HG02623 (cell line): ENCODE measurements around the gene PCDH15.

Experiments used
- ATAC-seq: cut with Tn5 transposase; IDR thresholded peaks from one replicate; pipeline ENCODE4 v1.9.1; 2021; ENCODE audit warnings: moderate library complexity; ENCODE audit not compliant: unreplicated experiment

Gene PCDH15

DNA sequence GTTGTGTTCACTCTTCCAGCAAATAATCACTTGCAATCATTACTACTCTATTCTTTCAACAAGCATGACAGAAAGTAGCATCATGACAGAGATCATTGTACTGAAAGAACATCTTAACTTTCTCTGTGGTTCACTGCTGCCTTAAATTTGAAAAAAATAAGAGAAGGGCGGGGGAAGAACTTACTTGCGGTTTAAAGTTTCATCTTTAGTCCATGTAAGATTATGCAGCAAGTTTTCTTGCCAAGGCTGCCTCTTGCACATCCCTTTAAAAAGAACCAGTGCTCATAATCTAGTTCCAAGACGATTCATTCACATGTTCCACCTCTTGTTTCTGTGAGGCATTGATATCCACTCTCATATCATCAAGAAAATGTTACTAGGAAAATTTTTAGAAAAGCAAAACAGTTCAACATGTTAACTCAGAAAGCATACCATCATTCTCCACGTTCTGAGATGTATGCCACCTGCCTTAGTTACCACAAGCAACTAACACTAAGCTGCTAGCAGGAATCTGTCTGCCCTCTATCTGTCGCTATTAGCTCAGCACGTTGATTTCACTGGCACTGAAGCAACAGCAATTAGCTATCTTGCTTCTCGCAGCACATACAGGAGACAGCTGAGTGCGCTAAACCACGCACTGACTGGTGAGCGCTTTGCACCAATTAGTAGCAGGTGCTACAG, at the start of gene PCDH15:
TSS of gene PCDH15 (minus strand) at position 491 of the 681 bp plus-strand sequence. CDS start 136,969 bp downstream, outside the sequence.
- no peak for ATAC-seq

GRCh38 chr10:54843932-54844331, 42.9 kb upstream of the PCDH15 start:
- ATAC-seq: no peak

DNA sequence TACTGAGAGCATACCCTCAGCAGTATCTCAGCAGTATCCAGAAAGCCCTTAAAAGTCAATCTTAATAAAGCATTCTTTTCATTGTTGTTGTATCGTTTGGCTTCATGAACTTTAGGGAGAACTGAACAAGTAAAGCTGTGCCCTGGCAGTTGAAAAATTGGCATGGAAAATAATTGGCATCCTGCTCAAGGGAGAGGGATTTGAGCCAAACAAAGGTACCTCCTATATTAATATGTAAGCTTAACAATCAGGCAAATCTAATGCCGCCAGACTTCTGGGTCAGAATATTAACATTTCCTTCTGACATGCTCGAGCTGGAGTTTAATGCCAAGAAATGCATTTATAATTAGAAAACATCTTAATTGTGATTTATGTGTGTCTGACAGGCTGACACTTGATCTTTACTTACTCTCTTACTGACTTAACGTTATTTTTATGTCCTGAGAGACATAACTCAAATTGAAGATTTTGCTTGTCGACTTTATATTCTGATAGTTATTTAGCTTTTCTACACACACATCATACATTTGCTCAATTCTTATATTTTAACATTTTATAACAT, 42.1 kb upstream of the PCDH15 start:
- no peak for ATAC-seq

- no peak for ATAC-seq
These were observed 36.4 kb upstream of the PCDH15 start for GRCh38 chr10:54837479-54837878.

- no peak for ATAC-seq
These were observed 32.0 kb upstream of the PCDH15 start for GRCh38 chr10:54833029-54833428.

- ATAC-seq: no peak
These were observed 26.0 kb upstream of the PCDH15 start for GRCh38 chr10:54826994-54827560.

GRCh38 chr10:54815583-54815982, 14.6 kb upstream of the PCDH15 start:
- no peak for ATAC-seq

- no peak for ATAC-seq
These were observed 7.3 kb upstream of the PCDH15 start for GRCh38 chr10:54808186-54808935.

DNA sequence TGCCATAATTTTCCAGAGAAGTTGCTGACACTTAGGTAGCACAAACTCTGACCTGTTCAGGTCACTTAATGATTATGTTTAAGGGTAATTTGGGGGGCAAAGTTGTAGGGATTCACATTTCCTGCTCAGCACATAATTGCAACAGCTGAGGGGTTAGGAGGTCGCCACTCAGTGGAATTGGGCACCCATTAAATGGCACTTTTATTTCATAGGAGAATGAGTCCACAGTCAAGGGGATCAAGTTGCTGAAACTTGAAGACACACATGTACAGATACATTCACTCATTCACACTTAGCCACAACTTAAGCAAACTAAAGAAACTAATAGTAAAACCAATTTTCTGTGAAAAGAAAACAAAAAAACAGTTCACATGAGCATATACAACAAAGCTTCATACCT, 1.5 kb downstream of the PCDH15 start:
- no peak for ATAC-seq

- ATAC-seq: no peak
These were observed 3.3 kb downstream of the PCDH15 start for GRCh38 chr10:54797636-54798321.

DNA sequence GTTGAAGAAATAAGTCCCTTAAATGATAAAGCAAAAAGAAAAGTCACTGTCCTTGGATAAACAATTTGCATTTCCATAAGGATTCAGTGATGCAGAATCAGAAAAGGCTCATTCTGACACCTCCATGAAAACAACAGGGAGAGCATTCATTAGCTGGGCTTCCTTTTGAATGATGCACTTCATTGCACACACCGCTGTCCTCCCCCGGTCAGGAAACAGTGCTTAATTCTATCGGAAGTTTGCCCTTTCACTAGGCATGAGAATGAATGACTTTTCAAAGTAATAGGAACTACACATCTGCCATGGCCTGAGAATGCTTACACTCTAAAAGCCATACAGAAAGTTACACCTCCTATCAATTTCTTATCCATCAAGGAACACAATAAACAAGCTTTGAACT, 4.2 kb downstream of the PCDH15 start:
- ATAC-seq: no peak

- ATAC-seq: no peak
These were observed 24.4 kb downstream of the PCDH15 start for GRCh38 chr10:54776622-54777021.

DNA sequence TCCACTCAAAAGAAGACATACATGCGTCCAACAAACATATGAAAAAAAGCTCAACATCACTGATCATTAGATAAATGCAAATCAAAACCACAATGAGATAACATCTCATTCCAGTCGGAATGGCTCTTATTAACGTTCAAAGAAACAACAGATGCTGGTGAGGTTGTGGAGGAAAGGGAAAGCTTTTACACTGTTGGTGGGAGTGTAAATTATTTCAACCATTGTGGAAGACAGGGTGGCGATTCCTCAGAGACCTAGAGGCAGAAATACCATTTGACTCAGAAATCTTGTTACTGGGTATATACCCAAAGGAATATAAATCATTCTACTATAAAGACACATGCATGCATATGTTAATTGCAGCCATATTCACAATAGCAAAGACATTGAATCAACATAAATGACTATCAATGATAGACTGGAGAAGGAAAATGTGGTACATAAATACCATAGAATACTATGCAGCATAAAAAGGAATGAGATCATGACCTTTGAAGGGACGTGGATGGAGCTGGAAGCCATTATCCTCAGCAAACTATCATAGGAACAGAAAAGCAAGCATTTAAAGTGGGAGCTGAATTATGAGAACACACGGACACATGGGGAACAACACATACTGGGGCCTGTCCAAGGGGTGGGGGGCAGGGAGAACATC, 28.4 kb downstream of the PCDH15 start:
- no peak for ATAC-seq

GRCh38 chr10:54769051-54769450, 32.0 kb downstream of the PCDH15 start:
- ATAC-seq: no peak

DNA sequence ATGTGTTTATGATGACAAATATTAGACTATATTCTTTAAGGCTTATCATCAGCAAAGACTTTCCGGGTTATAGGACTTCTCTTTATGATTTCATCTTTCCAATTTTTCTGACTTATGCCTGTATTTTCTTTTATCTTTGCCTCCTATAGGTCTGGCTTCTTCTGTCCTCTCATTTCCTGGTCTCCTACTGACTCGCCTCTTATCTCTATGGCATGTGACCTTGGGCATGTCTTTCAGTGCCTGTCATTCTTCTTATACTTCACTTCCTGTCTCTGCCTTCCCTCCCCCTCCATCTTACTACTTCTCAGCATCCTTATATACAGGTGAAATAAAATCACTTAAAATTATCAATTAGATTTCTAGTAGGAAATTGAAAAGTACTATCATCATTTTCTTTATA, 42.2 kb downstream of the PCDH15 start:
- ATAC-seq: no peak

DNA sequence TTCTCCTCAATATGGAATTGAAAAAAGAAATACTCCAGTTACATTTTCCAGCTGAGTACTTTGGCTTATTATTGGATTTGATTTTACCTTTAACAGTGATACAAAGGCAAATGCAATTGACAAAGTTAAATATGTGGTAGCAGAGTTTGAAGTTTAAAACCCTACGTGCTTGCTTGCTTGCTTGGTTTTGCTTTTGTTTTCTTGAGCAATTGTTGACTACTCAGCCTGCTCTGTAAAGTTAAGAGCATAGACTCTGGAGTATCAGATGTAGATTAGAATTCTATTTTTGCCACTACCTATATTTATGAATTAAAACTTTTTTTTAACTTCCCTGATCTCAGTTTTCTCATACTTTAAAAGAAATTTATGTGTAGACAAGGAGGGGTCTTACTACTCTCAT, 51.4 kb downstream of the PCDH15 start:
- no peak for ATAC-seq

DNA sequence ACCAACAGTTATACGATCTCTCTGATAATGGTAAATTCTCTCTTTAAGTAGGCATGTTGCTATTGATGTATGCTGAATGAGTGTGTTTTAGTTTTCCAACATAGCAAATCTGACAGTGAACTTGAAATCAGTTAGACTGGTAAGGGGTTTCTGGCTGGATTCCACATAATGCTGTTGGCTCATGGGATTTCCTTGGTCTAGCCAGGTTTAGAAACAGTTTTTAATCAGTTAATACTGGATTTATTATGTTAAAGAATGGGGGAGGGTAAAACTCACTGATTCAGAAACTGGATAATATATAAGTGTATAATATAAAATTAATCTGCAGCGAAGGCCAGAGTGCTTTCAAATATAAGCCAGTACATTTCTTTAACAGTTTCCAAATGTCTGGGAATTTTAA, 55.6 kb downstream of the PCDH15 start:
- no peak for ATAC-seq

- no peak for ATAC-seq
These were observed 58.6 kb downstream of the PCDH15 start for GRCh38 chr10:54742416-54742815.

DNA sequence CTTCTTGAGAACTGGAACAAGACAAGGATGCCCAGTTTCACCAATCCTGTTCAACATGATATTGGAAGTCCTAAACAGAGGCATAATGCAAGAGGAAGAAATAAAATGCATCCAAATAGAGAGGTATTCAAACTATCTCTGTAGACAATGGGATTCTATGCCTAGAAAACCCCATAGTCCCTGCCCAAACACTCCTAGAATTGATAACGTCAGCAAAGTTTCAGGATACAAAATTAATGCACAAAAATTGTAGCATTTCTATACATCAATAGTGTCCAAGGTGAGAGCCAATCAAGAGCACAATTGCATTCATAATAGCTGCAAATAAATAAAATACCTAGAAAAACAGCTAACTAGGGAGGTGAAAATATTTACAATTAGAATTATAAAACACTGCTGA, 72.5 kb downstream of the PCDH15 start:
- ATAC-seq: no peak

GRCh38 chr10:54722075-54722474, 79.0 kb downstream of the PCDH15 start:
- no peak for ATAC-seq

GRCh38 chr10:54710918-54711317, 90.1 kb downstream of the PCDH15 start:
- no peak for ATAC-seq
